ENCODE results near the gene LRP2.

Gene LRP2

DNA sequence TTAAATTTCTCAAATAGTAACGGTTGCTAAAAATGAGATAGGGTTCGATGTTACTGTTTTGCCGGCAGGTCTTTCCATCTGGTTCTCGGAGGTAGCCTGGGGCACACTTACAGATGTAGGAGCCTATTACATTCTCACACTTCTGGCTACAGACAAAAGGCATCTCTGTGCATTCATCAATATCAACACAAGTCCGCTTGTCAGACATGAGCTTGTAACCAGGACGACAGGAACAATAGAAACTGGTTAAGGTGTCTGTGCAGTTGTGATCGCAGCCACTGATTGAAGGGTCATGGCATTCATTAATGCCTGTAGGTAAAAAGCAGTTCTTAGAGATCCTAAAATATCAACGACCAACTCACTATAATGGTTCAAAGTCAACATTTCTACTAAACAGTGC, 176.6 kb downstream of the LRP2 start:
- TF ChIP-seq, protein P1, sequence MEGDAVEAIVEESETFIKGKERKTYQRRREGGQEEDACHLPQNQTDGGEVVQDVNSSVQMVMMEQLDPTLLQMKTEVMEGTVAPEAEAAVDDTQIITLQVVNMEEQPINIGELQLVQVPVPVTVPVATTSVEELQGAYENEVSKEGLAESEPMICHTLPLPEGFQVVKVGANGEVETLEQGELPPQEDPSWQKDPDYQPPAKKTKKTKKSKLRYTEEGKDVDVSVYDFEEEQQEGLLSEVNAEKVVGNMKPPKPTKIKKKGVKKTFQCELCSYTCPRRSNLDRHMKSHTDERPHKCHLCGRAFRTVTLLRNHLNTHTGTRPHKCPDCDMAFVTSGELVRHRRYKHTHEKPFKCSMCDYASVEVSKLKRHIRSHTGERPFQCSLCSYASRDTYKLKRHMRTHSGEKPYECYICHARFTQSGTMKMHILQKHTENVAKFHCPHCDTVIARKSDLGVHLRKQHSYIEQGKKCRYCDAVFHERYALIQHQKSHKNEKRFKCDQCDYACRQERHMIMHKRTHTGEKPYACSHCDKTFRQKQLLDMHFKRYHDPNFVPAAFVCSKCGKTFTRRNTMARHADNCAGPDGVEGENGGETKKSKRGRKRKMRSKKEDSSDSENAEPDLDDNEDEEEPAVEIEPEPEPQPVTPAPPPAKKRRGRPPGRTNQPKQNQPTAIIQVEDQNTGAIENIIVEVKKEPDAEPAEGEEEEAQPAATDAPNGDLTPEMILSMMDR (IDR thresholded peaks at IDR 0.05; ENCODE audit: low read depth, low read length): no peak
- no peak for DNase-seq (ENCODE audit: extremely low read depth, low read depth)

- no peak for DNase-seq (ENCODE audit: extremely low read depth, low read depth)
Measured at GRCh38 chr2:169184074-169184473, 178.3 kb downstream of the LRP2 start.

GRCh38 chr2:169182573-169182972, 179.8 kb downstream of the LRP2 start:
- TF ChIP-seq, protein P1 (IDR thresholded peaks at IDR 0.05; ENCODE audit: low read depth, low read length): no peak

More at GRCh38 chr2:169184074-169184473, 178.3 kb downstream of the LRP2 start:
- TF ChIP-seq, protein P1 (IDR thresholded peaks at IDR 0.05; ENCODE audit: low read depth, low read length): no peak

GRCh38 chr2:169178804-169179390, 183.4 kb downstream of the LRP2 start:
- TF ChIP-seq, protein P1 (IDR thresholded peaks at IDR 0.05; ENCODE audit: low read depth, low read length): no peak
- DNase-seq (ENCODE audit: extremely low read depth, low read depth): no peak

More at GRCh38 chr2:169182573-169182972, 179.8 kb downstream of the LRP2 start:
- no peak for DNase-seq (ENCODE audit: extremely low read depth, low read depth)

DNA sequence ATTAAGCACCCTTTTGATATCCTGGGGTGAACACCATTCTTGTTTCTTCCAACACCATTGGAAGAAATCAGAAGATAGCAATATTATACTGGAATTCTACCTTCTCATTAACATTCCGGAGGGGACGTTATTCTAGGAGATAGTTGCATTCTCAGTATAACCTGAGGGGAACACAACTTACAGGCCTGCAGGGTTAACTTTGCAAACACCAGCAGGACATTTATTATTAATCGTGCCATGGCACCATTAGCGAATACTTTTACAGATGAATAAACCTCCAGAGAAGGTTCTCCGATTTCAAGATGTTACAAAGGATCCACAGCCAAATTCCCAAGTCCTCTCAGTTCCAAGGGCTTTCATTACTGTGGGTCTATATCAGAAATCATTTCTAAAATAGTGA, 184.0 kb downstream of the LRP2 start:
- no peak for DNase-seq (ENCODE audit: extremely low read depth, low read depth)
- TF ChIP-seq, protein P1 (IDR thresholded peaks at IDR 0.05; ENCODE audit: low read depth, low read length): no peak

DNA sequence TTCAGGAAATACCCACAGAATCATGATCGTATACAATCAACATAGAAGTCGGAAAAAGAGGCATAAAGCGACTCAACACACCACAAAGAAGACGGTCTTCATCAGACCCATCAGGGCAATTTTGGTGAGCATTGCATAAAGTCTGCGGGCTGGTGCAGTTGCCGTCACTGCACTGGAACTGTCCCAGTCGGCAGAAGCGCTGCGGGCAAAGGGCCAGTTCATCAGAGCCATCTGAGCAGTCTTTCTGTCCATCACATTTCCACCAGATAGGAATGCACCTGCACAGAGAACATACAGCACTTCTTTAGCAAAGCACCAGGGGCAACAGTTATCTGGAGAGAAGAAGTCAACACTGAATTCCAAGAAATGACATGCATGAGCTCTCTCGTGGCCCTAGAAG, 187.2 kb downstream of the LRP2 start:
- TF ChIP-seq, protein P1 (IDR thresholded peaks at IDR 0.05; ENCODE audit: low read depth, low read length): no peak
- no peak for DNase-seq (ENCODE audit: extremely low read depth, low read depth)

DNA sequence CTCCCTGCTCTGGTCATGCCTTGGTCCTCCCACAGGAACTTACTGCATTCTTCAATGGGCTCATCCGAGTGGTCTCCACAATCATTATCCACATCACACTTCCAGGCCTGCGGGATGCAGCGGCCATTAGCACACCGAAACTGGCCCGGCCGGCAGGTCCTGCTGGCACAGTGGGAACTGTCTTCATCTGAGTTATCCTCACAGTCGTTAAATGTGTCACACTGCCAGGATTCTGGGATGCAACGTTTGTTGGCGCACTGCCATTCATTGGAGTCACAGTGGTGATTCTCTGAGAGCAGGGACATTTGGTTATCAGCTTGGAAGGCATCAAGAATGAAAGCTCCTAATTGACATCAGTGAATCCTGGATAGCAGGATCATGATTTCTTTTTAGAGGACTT, 188.5 kb downstream of the LRP2 start:
- no peak for DNase-seq (ENCODE audit: extremely low read depth, low read depth)
- TF ChIP-seq, protein P1 (IDR thresholded peaks at IDR 0.05; ENCODE audit: low read depth, low read length): no peak
